ENCODE data around the gene TDRD3.

TDRD3 gene

DNA sequence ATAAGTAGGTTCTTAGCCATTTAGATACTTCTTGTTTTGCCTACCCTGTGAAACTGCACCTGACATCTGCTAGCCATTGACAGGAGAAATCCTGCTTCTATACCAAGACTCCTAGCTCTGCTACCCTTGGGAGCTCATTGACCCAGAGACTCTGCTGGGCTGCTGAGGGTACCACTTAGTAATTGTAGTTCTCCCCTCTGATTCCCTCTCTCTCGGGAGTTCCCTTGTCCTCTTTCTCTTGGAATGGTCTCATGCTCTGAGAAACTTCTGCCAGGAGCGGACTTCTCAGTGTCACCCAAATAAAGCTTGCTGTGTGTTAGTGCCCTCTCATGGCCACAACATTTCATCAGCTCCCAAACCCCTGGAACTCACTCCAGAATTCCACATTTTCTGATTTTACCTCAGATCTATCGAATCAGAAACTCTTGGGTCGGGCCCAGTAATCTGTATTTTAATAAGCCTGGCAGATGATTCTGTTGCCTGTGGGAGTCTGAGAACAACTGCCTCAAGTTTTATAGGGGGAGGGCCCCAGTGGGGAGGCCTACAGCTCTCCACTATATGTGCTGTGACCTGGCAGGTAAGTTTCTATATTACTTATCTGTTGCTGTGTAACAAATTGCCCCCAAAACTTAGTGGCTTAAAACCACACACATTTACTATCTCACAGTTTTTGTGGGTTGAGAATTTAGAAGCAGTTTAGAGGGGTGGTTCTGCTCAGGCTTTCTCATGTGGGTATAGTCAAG, 221.1 kb downstream of the TDRD3 start:
- no peak for DNase-seq (ENCODE audit: low read depth)
- H3K4me3 ChIP-seq (ENCODE audit: low read depth, low read length): no peak overlapping the region

DNA sequence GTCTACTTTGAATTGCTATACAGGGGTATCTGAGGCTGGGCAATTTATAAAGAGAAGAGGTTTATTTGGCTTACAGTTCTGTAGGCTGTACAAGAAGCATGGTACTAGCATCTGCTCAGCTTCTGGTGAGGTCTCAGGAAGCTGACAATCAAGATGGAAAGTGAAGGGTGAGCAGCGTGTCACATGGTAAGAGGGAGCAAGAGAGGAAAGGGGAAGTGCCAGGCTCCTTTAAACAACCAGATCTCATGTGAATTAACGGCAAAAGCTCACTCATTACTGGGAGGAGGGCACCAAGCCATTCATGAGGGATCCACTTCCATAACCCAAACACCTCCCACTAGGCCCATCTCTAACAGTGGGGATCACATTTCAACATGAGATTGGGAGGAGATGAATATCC, 222.4 kb downstream of the TDRD3 start:
- no peak overlapping the region for H3K4me3 ChIP-seq (ENCODE audit: low read depth, low read length)
- DNase-seq (ENCODE audit: low read depth): no peak

DNA sequence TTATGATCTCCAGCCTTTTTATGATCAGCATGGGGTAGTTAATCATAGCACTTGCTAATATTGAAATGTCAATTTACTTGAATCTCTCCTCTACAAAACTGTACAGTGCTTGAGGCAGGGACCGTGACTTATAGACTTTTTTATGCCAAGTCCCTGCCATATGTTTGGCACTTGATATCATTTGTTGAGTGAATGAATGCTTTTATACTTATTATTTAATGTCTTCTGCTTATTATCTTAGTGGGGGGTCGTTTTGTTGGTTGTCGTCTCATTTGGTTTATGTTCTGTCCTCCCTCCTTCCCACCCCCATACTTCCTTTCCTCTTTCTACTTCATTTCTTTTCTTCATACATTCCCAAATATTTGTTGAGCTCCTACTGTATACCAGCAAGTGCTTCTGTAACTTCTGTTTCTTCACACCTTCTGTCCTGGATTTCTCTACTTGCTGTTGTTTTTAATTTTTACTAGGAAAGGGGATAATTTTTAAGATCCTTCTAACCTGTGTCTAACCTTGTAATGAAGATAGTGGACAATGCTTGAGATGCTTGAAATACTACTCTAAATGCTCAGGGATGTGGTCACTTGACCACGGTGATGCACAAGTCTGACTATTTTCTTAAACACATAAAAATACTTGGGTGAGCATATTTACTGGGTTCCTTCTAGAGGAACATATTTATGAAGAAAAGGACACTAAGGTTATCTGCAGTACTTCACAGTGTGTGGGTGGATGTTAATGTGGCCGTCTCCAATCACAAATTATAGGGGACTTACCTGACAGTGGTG, 223.8 kb downstream of the TDRD3 start:
- no peak overlapping the region for H3K4me3 ChIP-seq (ENCODE audit: low read depth, low read length)
- DNase-seq (ENCODE audit: low read depth): no peak

DNA sequence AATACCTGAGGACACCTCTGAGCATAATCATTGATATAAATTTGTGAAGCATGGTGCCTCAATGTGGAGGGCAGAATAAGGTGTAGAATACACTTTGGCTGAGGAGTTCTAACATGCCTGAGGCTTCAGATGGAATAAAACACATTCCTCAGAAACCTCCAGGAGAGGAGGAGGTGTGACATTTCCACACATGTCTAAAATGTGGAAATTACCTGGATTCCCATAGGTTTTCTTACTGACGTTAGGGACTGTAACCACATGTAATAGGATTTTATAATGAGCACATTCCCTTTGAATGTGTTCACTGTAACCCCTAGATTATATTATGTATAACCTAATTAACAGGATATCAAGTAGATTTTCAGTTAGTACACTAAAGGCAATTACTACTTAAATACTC, 226.1 kb downstream of the TDRD3 start:
- no peak for DNase-seq (ENCODE audit: low read depth)
- no peak overlapping the region for H3K4me3 ChIP-seq (ENCODE audit: low read depth, low read length)

Data from skeletal muscle cell (primary cell).